CD4-positive, alpha-beta T cell treated with Interferon gamma for 1 hour (primary cell): ENCODE results near the gene HS6ST2.

Experiments
- DNase-seq: peaks from one replicate; pipeline ENCODE4 v3.0.0-alpha.2; 2020

HS6ST2 gene

GRCh38 chrX:132778917-132779316 lies 179.5 kb downstream of the HS6ST2 start:
- DNase-seq: no peak

DNA sequence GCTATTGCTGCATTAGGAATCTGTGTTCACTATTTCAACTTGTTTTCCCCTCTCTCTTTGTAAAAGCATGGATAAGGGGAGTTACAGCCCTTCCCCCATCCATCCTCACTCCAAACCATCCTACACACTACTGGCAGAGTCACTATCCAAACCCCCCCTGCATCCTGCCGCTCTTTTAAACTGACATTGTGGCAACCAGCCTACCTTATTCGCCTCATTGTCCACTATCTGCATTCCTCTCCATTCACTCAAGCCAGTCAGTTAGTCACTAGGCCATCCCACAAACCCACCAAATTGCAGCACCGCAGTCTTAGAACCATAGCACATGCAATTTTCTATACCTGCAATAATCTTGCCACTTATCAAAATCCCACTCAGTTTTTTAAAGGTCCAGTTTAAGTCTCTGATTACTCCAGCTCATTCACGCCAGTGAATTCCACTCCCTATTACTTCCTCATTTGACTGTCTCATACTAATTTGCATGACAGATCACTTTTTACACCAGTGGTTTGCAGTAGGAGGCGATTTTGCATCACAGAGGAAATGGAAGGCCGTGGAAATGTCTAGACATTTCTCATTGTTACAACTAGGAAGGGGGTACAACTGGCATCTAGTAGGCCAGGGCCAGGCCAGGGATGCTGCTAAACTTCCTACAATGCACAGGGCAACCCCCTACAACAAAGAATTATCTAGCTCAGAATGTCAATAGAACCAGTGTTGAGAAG lies 181.8 kb downstream of the HS6ST2 start:
- no peak for DNase-seq

DNA sequence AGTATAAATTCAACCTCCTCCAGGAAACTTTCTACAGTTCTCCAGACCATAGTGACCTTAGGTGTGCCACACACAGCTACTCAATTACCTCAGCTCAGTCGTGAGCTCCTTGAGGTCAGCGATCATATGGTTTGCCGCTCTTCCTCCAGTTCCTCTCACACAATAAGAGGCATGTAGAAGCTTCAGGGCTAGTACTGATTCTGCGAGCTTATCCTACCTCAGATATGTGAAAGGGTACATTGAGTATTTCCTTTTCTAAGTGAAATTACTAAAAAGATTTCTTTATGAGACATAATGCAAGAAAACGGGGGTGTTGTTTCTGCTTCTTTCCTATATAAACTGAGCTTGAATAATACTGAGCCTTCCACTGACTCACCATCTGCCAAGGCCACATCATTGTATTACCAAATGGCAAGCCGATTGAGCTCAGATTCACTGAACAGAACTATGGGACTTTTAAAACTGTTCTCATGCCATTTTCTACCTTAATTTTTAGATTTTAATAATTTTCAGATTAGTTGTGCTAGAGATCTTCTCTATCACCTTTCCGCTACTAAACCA lies 183.1 kb downstream of the HS6ST2 start:
- no peak for DNase-seq

- DNase-seq: no peak
These were observed 184.3 kb downstream of the HS6ST2 start for GRCh38 chrX:132774010-132774714.

- no peak for DNase-seq
These were observed 188.8 kb downstream of the HS6ST2 start for GRCh38 chrX:132769609-132770008.

GRCh38 chrX:132766452-132766851 lies 192.0 kb downstream of the HS6ST2 start:
- DNase-seq: no peak

- no peak for DNase-seq
These were observed 194.9 kb downstream of the HS6ST2 start for GRCh38 chrX:132763528-132763927.

- DNase-seq: no peak
These were observed 199.7 kb downstream of the HS6ST2 start for GRCh38 chrX:132758759-132759158.

DNA sequence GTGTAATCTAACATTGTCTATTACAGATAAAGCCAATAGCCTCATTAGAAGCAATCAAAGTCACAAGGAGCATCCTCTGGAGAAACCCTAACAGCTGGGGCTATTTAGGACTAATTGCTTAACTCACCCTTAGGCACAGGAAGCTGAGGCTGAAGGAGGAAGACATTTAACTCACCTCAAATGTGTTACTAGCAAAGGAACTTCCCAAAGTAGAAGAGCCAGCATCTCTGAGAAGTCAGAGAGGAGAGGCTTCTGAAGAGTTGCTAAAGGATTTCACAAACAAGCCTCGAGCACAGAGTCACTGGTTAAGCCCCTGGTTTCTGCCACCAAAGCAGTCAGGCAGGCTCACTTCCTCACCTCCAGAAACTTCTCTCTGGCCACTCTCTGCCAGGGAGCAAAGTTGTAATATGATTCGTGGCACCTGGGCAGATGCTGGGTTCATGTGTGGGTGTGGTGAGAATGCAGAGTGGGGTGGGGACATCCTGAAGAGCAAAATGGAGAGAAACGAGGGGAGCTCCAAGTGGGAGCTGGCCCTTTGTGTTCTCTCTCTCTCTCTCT lies 201.3 kb downstream of the HS6ST2 start:
- no peak for DNase-seq

DNA sequence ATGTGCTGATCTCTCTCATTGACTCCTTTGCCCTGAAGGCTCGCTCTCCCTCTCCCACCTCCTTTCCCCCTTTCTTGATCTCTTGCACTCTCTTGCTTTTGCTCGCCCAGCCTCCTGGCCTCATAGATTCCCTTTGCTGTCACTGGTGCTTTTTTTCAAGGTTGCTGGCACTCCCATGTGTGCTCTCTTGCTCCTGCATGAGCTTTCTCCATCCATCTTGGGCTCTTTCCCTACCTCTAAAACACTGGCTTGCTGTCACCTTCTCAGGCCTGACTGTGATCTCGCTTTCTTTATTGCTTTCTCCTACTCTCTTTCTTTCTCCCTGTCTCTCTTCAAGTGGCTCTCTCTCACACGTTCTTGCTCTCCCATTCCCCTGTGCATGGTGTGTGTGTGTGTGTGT lies 202.0 kb downstream of the HS6ST2 start:
- DNase-seq: no peak

DNA sequence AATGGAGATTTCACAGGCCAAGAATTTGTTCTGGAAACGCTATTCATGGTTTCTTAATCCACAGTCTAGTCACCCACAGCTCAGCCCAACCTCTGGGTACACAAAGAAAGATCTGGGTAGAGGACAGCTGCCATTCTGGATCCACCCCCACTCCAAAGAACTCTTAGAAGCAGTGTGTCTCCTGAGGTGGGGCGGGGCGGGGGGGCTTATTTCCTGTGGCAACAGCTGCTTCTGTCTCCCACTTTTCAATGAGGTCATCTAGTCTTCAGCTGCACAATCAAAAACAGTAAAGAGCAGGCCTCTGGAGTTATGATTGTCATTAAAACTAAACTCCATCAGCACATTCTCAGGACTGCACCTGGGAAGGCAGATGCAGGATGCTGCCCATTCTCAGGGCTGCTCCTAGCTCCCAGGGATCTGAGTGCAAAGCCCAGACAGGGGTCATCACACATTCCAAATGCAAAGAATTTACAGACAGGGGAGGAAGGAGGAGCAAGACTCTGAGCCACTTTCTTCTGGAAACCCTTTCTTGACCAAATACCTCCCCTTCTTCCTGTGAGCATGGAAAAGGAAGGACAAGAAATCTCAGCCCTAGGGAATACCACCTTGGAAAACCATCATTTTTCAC lies 207.3 kb downstream of the HS6ST2 start:
- DNase-seq: no peak

GRCh38 chrX:132750331-132751062 lies 207.9 kb downstream of the HS6ST2 start:
- DNase-seq: no peak

DNA sequence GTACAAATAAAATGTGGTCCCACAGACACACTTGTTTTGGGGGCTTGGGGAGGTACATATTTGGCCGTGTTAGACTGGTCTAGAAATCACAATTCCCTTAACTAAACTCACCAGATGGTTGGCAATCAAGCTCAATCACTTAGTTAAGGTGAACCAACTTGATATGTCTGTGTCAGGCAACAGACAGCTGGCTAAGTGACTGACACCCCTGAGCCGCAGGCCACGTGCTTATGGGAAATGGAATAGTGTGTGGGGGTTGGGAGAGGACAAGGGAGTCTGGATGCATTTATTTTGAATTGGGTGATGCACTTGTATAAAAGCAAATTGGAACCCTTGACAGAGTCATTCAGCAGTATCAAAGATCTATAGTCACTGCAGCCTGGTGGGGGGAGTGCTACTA lies 209.0 kb downstream of the HS6ST2 start:
- no peak for DNase-seq

GRCh38 chrX:132748909-132749308 lies 209.5 kb downstream of the HS6ST2 start:
- no peak for DNase-seq

DNA sequence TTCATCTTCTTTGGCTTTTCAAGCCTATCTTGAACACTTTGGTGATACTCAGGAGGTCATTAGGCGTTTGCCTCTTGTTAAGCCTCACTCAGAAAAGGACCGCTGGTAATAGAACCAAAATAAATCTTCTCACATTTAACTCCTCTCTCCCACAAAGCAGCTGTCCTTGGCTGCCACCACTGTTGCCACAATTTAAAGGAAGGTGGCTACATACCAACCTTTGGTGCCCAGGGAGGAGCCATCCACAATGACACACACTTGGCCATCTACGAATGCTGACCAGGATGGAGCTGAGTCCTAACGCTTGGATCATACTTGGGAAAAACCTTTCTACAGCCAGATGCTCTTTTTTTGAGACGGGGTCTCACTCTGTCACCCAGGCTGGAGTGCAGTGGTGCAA lies 210.2 kb downstream of the HS6ST2 start:
- no peak for DNase-seq

- DNase-seq: no peak
These were observed 212.8 kb downstream of the HS6ST2 start for GRCh38 chrX:132745593-132745992.

DNA sequence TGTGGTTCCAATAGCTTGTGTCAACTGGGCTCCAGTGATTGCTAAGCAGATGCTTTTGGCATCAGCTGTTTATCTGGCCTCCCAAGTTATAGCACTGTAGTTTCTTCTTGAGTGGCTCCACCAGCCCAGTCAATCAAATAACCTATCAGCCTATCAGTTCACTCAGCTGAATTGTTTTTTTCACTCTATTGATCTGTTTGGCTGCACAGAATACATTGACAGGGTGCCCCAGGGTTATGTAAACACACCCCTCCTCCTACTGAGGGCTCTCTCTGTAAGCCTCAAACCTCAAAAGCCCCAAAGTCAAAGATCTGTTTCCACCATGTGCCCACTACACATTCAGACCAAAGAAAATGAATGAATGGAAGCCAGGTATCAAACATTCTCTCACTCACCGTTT lies 214.0 kb downstream of the HS6ST2 start:
- no peak for DNase-seq

DNA sequence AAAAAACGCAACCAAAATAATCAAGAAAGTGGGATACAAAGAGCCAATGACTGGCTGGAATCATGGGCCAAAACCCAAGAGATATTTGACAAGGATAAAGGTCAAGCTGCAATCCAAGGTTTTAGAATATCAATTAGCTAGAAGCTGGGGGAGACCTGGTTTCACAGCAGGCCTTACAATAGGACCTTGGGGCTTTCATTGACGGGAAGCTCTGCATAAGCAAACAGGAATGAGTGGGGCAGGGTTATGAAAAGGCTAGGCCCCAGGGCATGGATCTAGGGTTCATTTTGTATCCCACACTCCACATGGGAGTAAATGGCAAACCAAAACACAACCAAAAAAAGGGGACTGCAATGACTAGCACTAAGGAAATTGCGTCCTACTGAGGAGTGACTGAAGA lies 215.3 kb downstream of the HS6ST2 start:
- DNase-seq: no peak

DNA sequence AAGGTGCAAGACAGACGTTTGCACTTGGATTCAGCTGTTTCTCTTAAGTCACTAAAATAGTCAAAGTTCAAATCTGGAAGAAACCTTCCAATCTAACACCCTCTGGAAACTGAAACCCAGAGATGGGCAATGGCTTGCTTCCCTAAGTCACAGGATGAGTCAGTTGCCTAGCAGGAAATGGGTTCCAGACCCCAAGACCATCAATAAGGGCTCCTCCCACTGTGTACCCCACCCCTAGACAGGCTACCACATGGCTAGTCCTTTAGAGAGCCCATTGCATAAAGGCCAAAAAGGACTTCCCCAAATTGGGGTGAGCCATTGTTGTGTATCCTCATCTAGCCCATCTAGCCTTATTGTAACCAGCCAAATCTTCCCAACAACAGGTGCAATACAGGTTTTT lies 216.2 kb downstream of the HS6ST2 start:
- no peak for DNase-seq

DNA sequence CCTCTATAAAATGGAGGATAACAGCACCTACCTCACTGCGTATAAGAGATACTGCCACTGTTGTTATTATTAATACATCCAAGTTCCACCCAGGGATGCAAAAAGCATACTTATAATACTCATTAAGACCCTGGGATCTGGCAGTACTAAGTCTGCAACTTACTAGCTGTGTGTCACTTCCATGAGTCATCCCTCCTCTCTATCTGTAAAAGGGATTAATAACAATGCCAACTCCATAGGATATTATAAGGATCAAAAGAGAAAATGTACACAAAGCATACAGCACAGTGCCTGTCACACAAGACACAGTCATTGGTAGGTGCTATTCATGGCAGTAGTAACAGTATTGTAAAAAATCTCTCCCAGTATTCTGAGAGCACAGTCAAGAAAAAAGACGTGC lies 216.7 kb downstream of the HS6ST2 start:
- DNase-seq: no peak

GRCh38 chrX:132740316-132741123 lies 217.9 kb downstream of the HS6ST2 start:
- DNase-seq: no peak

- no peak for DNase-seq
These were observed 219.5 kb downstream of the HS6ST2 start for GRCh38 chrX:132738951-132739350.
